ENCODE measurements around the gene MLLT10.
"Not testable (repeated sequence)": the region's sequence is repeated elsewhere in the genome, so short reads cannot be mapped to it uniquely, and the experiment has no call there.

The MLLT10 gene

GRCh38 chr10:21536874-21537273, 2.8 kb downstream of the MLLT10 start:
- TF ChIP-seq POLR2A (IDR thresholded peaks at IDR 0.05; ENCODE audit: extremely low read depth, insufficient read length) (no peak), CTCF (IDR thresholded peaks at IDR 0.05; ENCODE audit: low read depth, low read length) (no peak), MYC (IDR thresholded peaks at IDR 0.05; ENCODE audit: low read depth, low read length) (no peak), MAX (IDR thresholded peaks at IDR 0.05; ENCODE audit: low read depth, low read length) (no peak)
- H3K4me3 ChIP-seq (ENCODE audit: low read depth, low read length), result no peak overlapping the region
- no peak for DNase-seq (ENCODE audit: low read depth)

GRCh38 chr10:21540701-21541100, 6.7 kb downstream of the MLLT10 start:
- peak; percentile 63 for DNase-seq (ENCODE audit: low read depth)
- H3K4me3 ChIP-seq (ENCODE audit: low read depth, low read length), result not testable (repeated sequence)

- no peak overlapping the region for H3K4me3 ChIP-seq (ENCODE audit: low read depth, low read length)
- DNase-seq (ENCODE audit: low read depth), result no peak
- TF ChIP-seq MYC (IDR thresholded peaks at IDR 0.05; ENCODE audit: low read depth, low read length) (no peak), POLR2A (IDR thresholded peaks at IDR 0.05; ENCODE audit: extremely low read depth, insufficient read length) (no peak), CTCF (IDR thresholded peaks at IDR 0.05; ENCODE audit: low read depth, low read length) (no peak), MAX (IDR thresholded peaks at IDR 0.05; ENCODE audit: low read depth, low read length) (no peak)
Measured at GRCh38 chr10:21547246-21547645, 13.2 kb downstream of the MLLT10 start.

GRCh38 chr10:21552638-21553037, 18.6 kb downstream of the MLLT10 start:
- no peak overlapping the region for H3K4me3 ChIP-seq (ENCODE audit: low read depth, low read length)
- TF ChIP-seq POLR2A (IDR thresholded peaks at IDR 0.05; ENCODE audit: extremely low read depth, insufficient read length), result no peak
- no peak for TF ChIP-seq CTCF (IDR thresholded peaks at IDR 0.05; ENCODE audit: low read depth, low read length)
- no peak for TF ChIP-seq MAX (IDR thresholded peaks at IDR 0.05; ENCODE audit: low read depth, low read length)
- TF ChIP-seq MYC (IDR thresholded peaks at IDR 0.05; ENCODE audit: low read depth, low read length), result no peak
- DNase-seq (ENCODE audit: low read depth), result no peak

GRCh38 chr10:21556527-21556926, 22.5 kb downstream of the MLLT10 start:
- no peak overlapping the region for H3K4me3 ChIP-seq (ENCODE audit: low read depth, low read length)
- no peak for DNase-seq (ENCODE audit: low read depth)
- TF ChIP-seq MYC (IDR thresholded peaks at IDR 0.05; ENCODE audit: low read depth, low read length) (no peak), MAX (IDR thresholded peaks at IDR 0.05; ENCODE audit: low read depth, low read length) (no peak), CTCF (IDR thresholded peaks at IDR 0.05; ENCODE audit: low read depth, low read length) (no peak), POLR2A (IDR thresholded peaks at IDR 0.05; ENCODE audit: extremely low read depth, insufficient read length) (no peak)

- H3K4me3 ChIP-seq (ENCODE audit: low read depth, low read length); DNase-seq (ENCODE audit: low read depth): not testable (repeated sequence)
Measured at GRCh38 chr10:21558984-21559383, 25.0 kb downstream of the MLLT10 start.

GRCh38 chr10:21570761-21571521, 36.9 kb downstream of the MLLT10 start:
- no peak overlapping the region for H3K4me3 ChIP-seq (ENCODE audit: low read depth, low read length)
- DNase-seq (ENCODE audit: low read depth), result no peak
- TF ChIP-seq POLR2A (IDR thresholded peaks at IDR 0.05; ENCODE audit: extremely low read depth, insufficient read length), result no peak
- no peak for TF ChIP-seq CTCF (IDR thresholded peaks at IDR 0.05; ENCODE audit: low read depth, low read length)
- TF ChIP-seq MAX (IDR thresholded peaks at IDR 0.05; ENCODE audit: low read depth, low read length), result no peak
- TF ChIP-seq MYC (IDR thresholded peaks at IDR 0.05; ENCODE audit: low read depth, low read length), result no peak

Data from NB4 (cell line).